Neural progenitor cell (in vitro differentiated cells): Measurements from ENCODE around the gene ATP6V1A. TPM values are rescaled to one million over a fixed set of nuclear protein-coding genes. Genes with fewer than 3 reads are reported as not detected.
A peak's percentile ranks its signal among the peaks of the same experiment; 100 is the strongest.

Source experiments
- DNase-seq: peaks from one replicate; pipeline ENCODE4 v3.0.0-alpha.2; 2016; ENCODE audit warnings: low spot score
- H2AFZ ChIP-seq: fragments of 200-600 bp; sonication (generic); replicated peaks from 2 replicates; pipeline ENCODE4 v1.6.1; 2016; ENCODE audit warnings: antibody characterized with exemption
- H3F3A ChIP-seq: fragments of 200-600 bp; sonication (generic); 2 replicates; pipeline ENCODE4 v1.6.1; 2016; ENCODE audit warnings: antibody characterized with exemption, low read depth
- H3K27ac ChIP-seq: fragments of 200-600 bp; sonication (generic); 2 replicates; pipeline ENCODE4 v1.5.1; 2016; ENCODE audit warnings: mild to moderate bottlenecking
- H3K27me3 ChIP-seq: fragments of 200-600 bp; sonication (generic); 2 replicates; pipeline ENCODE4 v1.6.1; 2016; ENCODE audit warnings: mild to moderate bottlenecking, moderate library complexity
- H3K36me3 ChIP-seq: fragments of 200-600 bp; sonication (generic); 2 replicates; pipeline ENCODE4 v1.5.1; 2016
- H3K4me1 ChIP-seq: fragments of 200-600 bp; sonication (generic); 2 replicates; pipeline ENCODE4 v1.6.1; 2016; ENCODE audit warnings: mixed run types
- H3K4me2 ChIP-seq: fragments of 200-600 bp; sonication (generic); 2 replicates; pipeline ENCODE4 v1.6.1; 2016
- H3K4me3 ChIP-seq: fragments of 200-600 bp; sonication (generic); 2 replicates; pipeline ENCODE4 v1.5.1; 2016
- H3K79me2 ChIP-seq: fragments of 200-600 bp; sonication (generic); 2 replicates; pipeline ENCODE4 v1.6.1; 2016; ENCODE audit warnings: low read depth
- H3K9ac ChIP-seq: fragments of 200-600 bp; sonication (generic); 2 replicates; pipeline ENCODE4 v1.6.1; 2016
- H3K9me3 ChIP-seq: fragments of 200-600 bp; sonication (generic); 2 replicates; pipeline ENCODE4 v1.5.1; 2016; ENCODE audit warnings: low read depth
- H4K20me1 ChIP-seq: fragments of 200-600 bp; sonication (generic); 2 replicates; pipeline ENCODE4 v1.6.1; 2016; ENCODE audit warnings: low read depth
- H3K27ac Mint-ChIP-seq: 3 replicates; pipeline ENCODE4 v1.8.0; 2021; ENCODE audit warnings: mixed read lengths
- H3K27me3 Mint-ChIP-seq: 2 replicates; pipeline ENCODE4 v1.8.0; 2022; ENCODE audit warnings: low read depth, mild to moderate bottlenecking, inconsistent platforms, moderate library complexity, mixed read lengths; ENCODE audit not compliant: insufficient read depth
- H3K36me3 Mint-ChIP-seq: 3 replicates; pipeline ENCODE4 v1.8.0; 2021; ENCODE audit warnings: mixed read lengths
- H3K4me1 Mint-ChIP-seq: 3 replicates; pipeline ENCODE4 v1.8.0; 2021; ENCODE audit warnings: mixed read lengths
- H3K4me3 Mint-ChIP-seq: 3 replicates; pipeline ENCODE4 v1.8.0; 2021; ENCODE audit warnings: mild to moderate bottlenecking, moderate library complexity, mixed read lengths
- H3K9me3 Mint-ChIP-seq: 3 replicates; pipeline ENCODE4 v1.8.0; 2020; ENCODE audit warnings: mixed read lengths
- EZH2 ChIP-seq: fragments of 200-600 bp; sonication (generic); IDR thresholded peaks from 2 replicates; pipeline ENCODE4 v1.6.1; 2017; ENCODE audit warnings: antibody characterized with exemption, mild to moderate bottlenecking, moderate library complexity
- EZH2phosphoT487 ChIP-seq: fragments of 200-600 bp; sonication (generic); IDR thresholded peaks from 2 replicates; pipeline ENCODE4 v1.6.1; 2017; ENCODE audit warnings: antibody characterized with exemption
- total RNA-seq: library from RNA; depleted of rRNA; stranded (reverse); fragments of >200 nt; gene quantifications from 2 replicates; pipeline ENCODE4 v1.2.3, GENCODE V29; 2015; ENCODE audit warnings: low replicate concordance
- TF ChIP-seq, protein P1 (sequence below): fragments of 200-600 bp; sonication (generic); IDR thresholded peaks from 2 replicates; pipeline ENCODE4 v1.5.1; 2017; ENCODE audit warnings: antibody characterized with exemption, mild to moderate bottlenecking

Gene ATP6V1A
- total RNA-seq, 1 donor from 2014 or later = 115 TPM

DNA sequence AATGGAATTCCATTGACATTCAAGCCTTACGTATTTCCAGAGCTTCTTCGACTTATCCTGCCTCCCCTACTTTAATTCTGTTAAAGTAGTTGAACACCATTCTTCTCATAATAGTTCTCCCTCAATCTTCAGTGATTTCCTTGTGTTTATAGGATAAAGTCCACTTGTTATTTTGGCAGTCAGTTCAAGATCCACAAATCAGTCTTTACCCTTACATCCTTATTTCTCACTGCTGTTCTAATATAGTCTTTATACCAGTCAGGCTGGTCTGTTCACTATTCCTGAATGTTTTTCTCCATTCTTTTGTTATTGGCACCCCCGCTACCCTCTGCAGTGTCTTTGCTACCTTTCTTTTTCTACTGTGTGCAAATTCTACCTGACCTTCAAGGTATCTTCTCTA lies 29.7 kb downstream of the ATP6V1A start:
- H3K79me2 ChIP-seq = peaks cover 6% of the 10 kb centered on the region
- no peaks in the 10 kb centered on the region for H3K36me3 Mint-ChIP-seq
- peaks cover 5% of the 10 kb centered on the region for H3K4me1 Mint-ChIP-seq
- TF ChIP-seq, protein P1, sequence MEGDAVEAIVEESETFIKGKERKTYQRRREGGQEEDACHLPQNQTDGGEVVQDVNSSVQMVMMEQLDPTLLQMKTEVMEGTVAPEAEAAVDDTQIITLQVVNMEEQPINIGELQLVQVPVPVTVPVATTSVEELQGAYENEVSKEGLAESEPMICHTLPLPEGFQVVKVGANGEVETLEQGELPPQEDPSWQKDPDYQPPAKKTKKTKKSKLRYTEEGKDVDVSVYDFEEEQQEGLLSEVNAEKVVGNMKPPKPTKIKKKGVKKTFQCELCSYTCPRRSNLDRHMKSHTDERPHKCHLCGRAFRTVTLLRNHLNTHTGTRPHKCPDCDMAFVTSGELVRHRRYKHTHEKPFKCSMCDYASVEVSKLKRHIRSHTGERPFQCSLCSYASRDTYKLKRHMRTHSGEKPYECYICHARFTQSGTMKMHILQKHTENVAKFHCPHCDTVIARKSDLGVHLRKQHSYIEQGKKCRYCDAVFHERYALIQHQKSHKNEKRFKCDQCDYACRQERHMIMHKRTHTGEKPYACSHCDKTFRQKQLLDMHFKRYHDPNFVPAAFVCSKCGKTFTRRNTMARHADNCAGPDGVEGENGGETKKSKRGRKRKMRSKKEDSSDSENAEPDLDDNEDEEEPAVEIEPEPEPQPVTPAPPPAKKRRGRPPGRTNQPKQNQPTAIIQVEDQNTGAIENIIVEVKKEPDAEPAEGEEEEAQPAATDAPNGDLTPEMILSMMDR = no peak
- TF ChIP-seq EZH2phosphoT487 (no peak), EZH2 (no peak)
- H3K4me3 Mint-ChIP-seq = no peak overlapping the region
- no peaks in the 10 kb centered on the region for H3K4me1 ChIP-seq
- H3K9me3 ChIP-seq = no peaks in the 10 kb centered on the region
- DNase-seq = no peak
- no peak overlapping the region for H3K4me3 ChIP-seq
- no peak overlapping the region for H3K9ac ChIP-seq
- no peaks in the 10 kb centered on the region for H3K36me3 ChIP-seq
- H3K4me2 ChIP-seq = no peak overlapping the region
- H3K27ac Mint-ChIP-seq = no peak overlapping the region
- no peak overlapping the region for H3K27ac ChIP-seq
- no peaks in the 10 kb centered on the region for H3K27me3 Mint-ChIP-seq
- no peaks in the 10 kb centered on the region for H4K20me1 ChIP-seq
- H2AFZ ChIP-seq = no peak overlapping the region
- H3F3A ChIP-seq = no peaks in the 10 kb centered on the region
- no peaks in the 10 kb centered on the region for H3K9me3 Mint-ChIP-seq
- H3K27me3 ChIP-seq = no peaks in the 10 kb centered on the region

DNA sequence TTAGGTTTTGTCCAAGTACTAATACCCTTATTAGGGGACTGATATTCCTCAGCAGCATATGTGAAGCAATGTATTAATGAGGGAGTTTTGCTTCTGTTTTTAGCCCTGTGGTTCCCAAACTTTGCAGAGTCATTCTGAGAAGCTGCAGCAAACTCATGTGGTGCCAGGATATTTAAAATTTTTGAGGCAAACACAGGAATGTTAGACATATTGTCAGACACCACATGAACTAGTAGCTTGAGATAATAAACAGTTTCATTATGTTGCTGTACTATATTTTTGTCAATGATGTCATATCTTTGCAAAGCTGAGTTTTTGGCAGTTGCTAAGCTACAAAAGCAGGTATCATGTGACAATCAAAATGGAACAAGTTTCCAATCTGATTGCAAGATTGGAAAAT lies 36.6 kb downstream of the ATP6V1A start:
- H3K27me3 Mint-ChIP-seq = no peaks in the 10 kb centered on the region
- Histone ChIP-seq H3K9ac (no peak overlapping the region), H3K36me3 (no peaks in the 10 kb centered on the region), H3K4me1 (no peaks in the 10 kb centered on the region), H3K27ac (no peak overlapping the region), H3K4me3 (no peak overlapping the region), H3F3A (no peaks in the 10 kb centered on the region), H4K20me1 (no peaks in the 10 kb centered on the region), H3K4me2 (no peak overlapping the region), H2AFZ (no peak overlapping the region), H3K27me3 (no peaks in the 10 kb centered on the region), H3K79me2 (no peaks in the 10 kb centered on the region), H3K9me3 (no peaks in the 10 kb centered on the region)
- DNase-seq = no peak
- no peaks in the 10 kb centered on the region for H3K9me3 Mint-ChIP-seq
- peaks cover 4% of the 10 kb centered on the region for H3K4me1 Mint-ChIP-seq
- peaks cover 3% of the 10 kb centered on the region for H3K36me3 Mint-ChIP-seq
- H3K4me3 Mint-ChIP-seq = no peak overlapping the region
- no peak overlapping the region for H3K27ac Mint-ChIP-seq
- TF ChIP-seq, protein P1 = no peak
- no peak for TF ChIP-seq EZH2phosphoT487
- TF ChIP-seq EZH2 = no peak

DNA sequence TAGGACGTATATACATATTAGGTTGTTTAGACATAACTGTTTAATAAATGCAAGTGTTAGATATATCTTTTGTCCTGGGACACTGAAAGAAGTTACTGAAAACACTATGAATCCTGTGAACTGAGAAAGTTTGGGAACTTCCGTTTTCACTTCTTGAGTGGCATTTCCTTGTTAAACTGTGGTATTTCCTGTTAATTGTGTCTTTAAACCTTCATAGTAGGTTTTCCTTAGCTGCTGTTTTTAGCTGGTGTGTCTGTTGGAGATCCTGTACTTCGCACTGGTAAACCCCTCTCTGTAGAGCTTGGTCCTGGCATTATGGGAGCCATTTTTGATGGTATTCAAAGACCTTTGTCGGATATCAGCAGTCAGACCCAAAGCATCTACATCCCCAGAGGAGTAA lies 37.1 kb downstream of the ATP6V1A start:
- no peak overlapping the region for H2AFZ ChIP-seq

DNA sequence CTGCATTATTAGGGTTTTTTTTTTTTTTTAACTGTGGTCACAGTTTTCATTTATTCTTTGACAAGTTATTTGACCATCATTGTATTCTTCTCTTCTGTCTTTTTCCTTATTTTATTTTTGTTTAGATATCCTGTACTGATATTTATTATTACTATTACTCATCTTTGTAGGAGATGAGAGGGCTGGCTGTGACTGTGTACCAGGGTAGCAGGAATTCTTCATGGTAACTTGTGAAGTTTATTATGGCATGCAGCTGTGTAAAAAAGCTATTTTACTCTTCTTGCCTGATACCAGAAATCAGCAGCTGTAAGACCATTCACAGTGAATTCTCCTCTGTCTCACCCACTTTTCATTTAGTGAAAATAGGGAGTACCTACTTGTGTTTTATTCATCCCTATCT lies 44.5 kb downstream of the ATP6V1A start:
- no peaks in the 10 kb centered on the region for H3K9me3 ChIP-seq
- H3K4me3 ChIP-seq = no peak overlapping the region
- no peaks in the 10 kb centered on the region for H3K4me1 Mint-ChIP-seq
- no peak overlapping the region for H3K27ac ChIP-seq
- H3K9ac ChIP-seq = no peak overlapping the region
- peaks cover 4% of the 10 kb centered on the region for H3K36me3 ChIP-seq
- H3K36me3 Mint-ChIP-seq = peaks cover 5% of the 10 kb centered on the region
- no peak overlapping the region for H3K27ac Mint-ChIP-seq
- no peaks in the 10 kb centered on the region for H3F3A ChIP-seq
- H3K4me1 ChIP-seq = no peaks in the 10 kb centered on the region
- no peak overlapping the region for H3K4me2 ChIP-seq
- no peaks in the 10 kb centered on the region for H3K79me2 ChIP-seq
- no peak overlapping the region for H3K4me3 Mint-ChIP-seq
- no peak overlapping the region for H2AFZ ChIP-seq
- TF ChIP-seq, protein P1 = no peak
- TF ChIP-seq EZH2phosphoT487 = no peak
- no peak for TF ChIP-seq EZH2
- H4K20me1 ChIP-seq = no peaks in the 10 kb centered on the region
- H3K27me3 ChIP-seq = no peaks in the 10 kb centered on the region
- H3K9me3 Mint-ChIP-seq = no peaks in the 10 kb centered on the region
- no peak for DNase-seq
- H3K27me3 Mint-ChIP-seq = no peaks in the 10 kb centered on the region

More for the DNA sequence above, 37.1 kb downstream of the ATP6V1A start:
- no peak overlapping the region for H3K4me3 ChIP-seq
- no peaks in the 10 kb centered on the region for H4K20me1 ChIP-seq
- no peak for TF ChIP-seq EZH2
- H3F3A ChIP-seq = no peaks in the 10 kb centered on the region
- Mint-ChIP-seq H3K27ac (peak overlapping the region; percentile 47), H3K27me3 (no peaks in the 10 kb centered on the region), H3K36me3 (peaks cover 3% of the 10 kb centered on the region), H3K9me3 (no peaks in the 10 kb centered on the region), H3K4me1 (peaks cover 4% of the 10 kb centered on the region), H3K4me3 (no peak overlapping the region)
- H3K9me3 ChIP-seq = no peaks in the 10 kb centered on the region
- H3K27me3 ChIP-seq = no peaks in the 10 kb centered on the region
- no peaks in the 10 kb centered on the region for H3K4me1 ChIP-seq
- no peaks in the 10 kb centered on the region for H3K36me3 ChIP-seq
- no peak overlapping the region for H3K27ac ChIP-seq
- H3K4me2 ChIP-seq = no peak overlapping the region
- no peak for DNase-seq
- no peak overlapping the region for H3K9ac ChIP-seq
- H3K79me2 ChIP-seq = no peaks in the 10 kb centered on the region
